Measurements from ENCODE around the gene CENPF. TPM values are rescaled to one million over a fixed set of nuclear protein-coding genes. Genes with fewer than 3 reads are reported as not detected.

CENPF gene
- total and polyA plus RNA-seq, 2 experiments from 2014 or later = 123 to 376 TPM

DNA sequence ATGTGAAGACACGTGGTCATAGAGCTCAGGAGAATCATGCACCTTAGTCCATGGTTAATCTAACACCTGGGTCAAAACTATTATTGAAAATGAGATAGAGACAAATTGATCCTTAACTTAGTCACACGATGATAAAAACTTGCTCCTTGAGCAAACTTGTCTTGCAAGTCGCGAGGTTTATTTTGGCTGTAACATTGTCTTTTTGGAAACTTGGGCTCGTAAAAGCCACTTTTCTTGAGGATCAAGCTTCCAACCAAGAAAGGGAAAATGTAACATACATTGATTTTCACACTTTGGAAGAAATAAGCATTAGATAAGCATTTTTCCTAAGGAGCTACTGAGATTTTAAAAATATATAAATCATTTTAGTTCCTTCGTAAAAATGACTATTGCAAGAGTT lies 19.9 kb upstream of the CENPF start:
- DNase-seq (ENCODE audit: low spot score) (no peak), ATAC-seq (no peak)
- no peaks in the 10 kb centered on the region for H3K27me3 ChIP-seq (ENCODE audit: insufficient read depth)
- no peaks in the 10 kb centered on the region for H3K9me2 ChIP-seq (ENCODE audit: insufficient read depth)
- no peaks in the 10 kb centered on the region for H3F3A ChIP-seq (replicated peaks; ENCODE audit: low read depth)
- Mint-ChIP-seq H3K27ac (no peak overlapping the region), H3K27me3 (ENCODE audit: insufficient read depth, low read depth, poor library complexity) (peaks cover 4% of the 10 kb centered on the region), H3K4me1 (peaks cover 16% of the 10 kb centered on the region), H3K9me3 (peaks cover under 1% of the 10 kb centered on the region; the same call in 1 of the 3 replicates), H3K36me3 (ENCODE audit: low read depth) (peaks cover 1% of the 10 kb centered on the region; the same call in 1 of the 3 replicates), H3K4me3 (no peak overlapping the region)
- no peaks in the 10 kb centered on the region for H4K20me1 ChIP-seq (replicated peaks; ENCODE audit: insufficient read depth)
- no peaks in the 10 kb centered on the region for H3K36me3 ChIP-seq (ENCODE audit: insufficient read depth)
- H3K79me2 ChIP-seq (replicated peaks; ENCODE audit: insufficient read depth) = no peaks in the 10 kb centered on the region
- no peak overlapping the region for H3K27ac ChIP-seq (ENCODE audit: low read depth)
- H3K4me1 ChIP-seq (ENCODE audit: insufficient read depth) = peaks cover 11% of the 10 kb centered on the region
- TF ChIP-seq, protein P1, sequence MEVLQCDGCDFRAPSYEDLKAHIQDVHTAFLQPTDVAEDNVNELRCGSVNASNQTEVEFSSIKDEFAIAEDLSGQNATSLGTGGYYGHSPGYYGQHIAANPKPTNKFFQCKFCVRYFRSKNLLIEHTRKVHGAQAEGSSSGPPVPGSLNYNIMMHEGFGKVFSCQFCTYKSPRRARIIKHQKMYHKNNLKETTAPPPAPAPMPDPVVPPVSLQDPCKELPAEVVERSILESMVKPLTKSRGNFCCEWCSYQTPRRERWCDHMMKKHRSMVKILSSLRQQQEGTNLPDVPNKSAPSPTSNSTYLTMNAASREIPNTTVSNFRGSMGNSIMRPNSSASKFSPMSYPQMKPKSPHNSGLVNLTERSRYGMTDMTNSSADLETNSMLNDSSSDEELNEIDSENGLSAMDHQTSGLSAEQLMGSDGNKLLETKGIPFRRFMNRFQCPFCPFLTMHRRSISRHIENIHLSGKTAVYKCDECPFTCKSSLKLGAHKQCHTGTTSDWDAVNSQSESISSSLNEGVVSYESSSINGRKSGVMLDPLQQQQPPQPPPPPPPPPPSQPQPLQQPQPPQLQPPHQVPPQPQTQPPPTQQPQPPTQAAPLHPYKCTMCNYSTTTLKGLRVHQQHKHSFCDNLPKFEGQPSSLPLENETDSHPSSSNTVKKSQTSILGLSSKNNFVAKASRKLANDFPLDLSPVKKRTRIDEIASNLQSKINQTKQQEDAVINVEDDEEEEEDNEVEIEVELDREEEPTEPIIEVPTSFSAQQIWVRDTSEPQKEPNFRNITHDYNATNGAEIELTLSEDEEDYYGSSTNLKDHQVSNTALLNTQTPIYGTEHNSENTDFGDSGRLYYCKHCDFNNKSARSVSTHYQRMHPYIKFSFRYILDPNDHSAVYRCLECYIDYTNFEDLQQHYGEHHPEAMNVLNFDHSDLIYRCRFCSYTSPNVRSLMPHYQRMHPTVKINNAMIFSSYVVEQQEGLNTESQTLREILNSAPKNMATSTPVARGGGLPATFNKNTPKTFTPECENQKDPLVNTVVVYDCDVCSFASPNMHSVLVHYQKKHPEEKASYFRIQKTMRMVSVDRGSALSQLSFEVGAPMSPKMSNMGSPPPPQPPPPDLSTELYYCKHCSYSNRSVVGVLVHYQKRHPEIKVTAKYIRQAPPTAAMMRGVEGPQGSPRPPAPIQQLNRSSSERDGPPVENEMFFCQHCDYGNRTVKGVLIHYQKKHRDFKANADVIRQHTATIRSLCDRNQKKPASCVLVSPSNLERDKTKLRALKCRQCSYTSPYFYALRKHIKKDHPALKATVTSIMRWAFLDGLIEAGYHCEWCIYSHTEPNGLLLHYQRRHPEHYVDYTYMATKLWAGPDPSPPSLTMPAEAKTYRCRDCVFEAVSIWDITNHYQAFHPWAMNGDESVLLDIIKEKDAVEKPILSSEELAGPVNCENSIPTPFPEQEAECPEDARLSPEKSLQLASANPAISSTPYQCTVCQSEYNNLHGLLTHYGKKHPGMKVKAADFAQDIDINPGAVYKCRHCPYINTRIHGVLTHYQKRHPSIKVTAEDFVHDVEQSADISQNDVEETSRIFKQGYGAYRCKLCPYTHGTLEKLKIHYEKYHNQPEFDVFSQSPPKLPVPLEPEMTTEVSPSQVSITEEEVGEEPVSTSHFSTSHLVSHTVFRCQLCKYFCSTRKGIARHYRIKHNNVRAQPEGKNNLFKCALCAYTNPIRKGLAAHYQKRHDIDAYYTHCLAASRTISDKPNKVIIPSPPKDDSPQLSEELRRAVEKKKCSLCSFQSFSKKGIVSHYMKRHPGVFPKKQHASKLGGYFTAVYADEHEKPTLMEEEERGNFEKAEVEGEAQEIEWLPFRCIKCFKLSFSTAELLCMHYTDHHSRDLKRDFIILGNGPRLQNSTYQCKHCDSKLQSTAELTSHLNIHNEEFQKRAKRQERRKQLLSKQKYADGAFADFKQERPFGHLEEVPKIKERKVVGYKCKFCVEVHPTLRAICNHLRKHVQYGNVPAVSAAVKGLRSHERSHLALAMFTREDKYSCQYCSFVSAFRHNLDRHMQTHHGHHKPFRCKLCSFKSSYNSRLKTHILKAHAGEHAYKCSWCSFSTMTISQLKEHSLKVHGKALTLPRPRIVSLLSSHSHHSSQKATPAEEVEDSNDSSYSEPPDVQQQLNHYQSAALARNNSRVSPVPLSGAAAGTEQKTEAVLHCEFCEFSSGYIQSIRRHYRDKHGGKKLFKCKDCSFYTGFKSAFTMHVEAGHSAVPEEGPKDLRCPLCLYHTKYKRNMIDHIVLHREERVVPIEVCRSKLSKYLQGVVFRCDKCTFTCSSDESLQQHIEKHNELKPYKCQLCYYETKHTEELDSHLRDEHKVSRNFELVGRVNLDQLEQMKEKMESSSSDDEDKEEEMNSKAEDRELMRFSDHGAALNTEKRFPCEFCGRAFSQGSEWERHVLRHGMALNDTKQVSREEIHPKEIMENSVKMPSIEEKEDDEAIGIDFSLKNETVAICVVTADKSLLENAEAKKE (CRISPR knock-in tag; IDR thresholded peaks at IDR 0.05) = no peak
- TF ChIP-seq EZH2 (IDR thresholded peaks at IDR 0.05; ENCODE audit: low read depth, unreplicated experiment) (no peak), EZH2phosphoT487 (IDR thresholded peaks at IDR 0.05; ENCODE audit: unreplicated experiment) (no peak), JUNB (IDR thresholded peaks at IDR 0.05; ENCODE audit: unreplicated experiment) (no peak), CREB1 (CRISPR knock-in tag; IDR thresholded peaks at IDR 0.05; ENCODE audit: low read depth) (no peak), STAT1 (IDR thresholded peaks at IDR 0.05; ENCODE audit: unreplicated experiment) (no peak), POLR2AphosphoS5 (IDR thresholded peaks at IDR 0.05; ENCODE audit: low read depth) (no peak), NANOG (IDR thresholded peaks at IDR 0.05; ENCODE audit: borderline replicate concordance) (no peak), ZNF114 (CRISPR knock-in tag; IDR thresholded peaks at IDR 0.05) (no peak), ZNF331 (CRISPR knock-in tag; IDR thresholded peaks at IDR 0.05; ENCODE audit: low read depth) (no peak)
- TF ChIP-seq, protein P2, sequence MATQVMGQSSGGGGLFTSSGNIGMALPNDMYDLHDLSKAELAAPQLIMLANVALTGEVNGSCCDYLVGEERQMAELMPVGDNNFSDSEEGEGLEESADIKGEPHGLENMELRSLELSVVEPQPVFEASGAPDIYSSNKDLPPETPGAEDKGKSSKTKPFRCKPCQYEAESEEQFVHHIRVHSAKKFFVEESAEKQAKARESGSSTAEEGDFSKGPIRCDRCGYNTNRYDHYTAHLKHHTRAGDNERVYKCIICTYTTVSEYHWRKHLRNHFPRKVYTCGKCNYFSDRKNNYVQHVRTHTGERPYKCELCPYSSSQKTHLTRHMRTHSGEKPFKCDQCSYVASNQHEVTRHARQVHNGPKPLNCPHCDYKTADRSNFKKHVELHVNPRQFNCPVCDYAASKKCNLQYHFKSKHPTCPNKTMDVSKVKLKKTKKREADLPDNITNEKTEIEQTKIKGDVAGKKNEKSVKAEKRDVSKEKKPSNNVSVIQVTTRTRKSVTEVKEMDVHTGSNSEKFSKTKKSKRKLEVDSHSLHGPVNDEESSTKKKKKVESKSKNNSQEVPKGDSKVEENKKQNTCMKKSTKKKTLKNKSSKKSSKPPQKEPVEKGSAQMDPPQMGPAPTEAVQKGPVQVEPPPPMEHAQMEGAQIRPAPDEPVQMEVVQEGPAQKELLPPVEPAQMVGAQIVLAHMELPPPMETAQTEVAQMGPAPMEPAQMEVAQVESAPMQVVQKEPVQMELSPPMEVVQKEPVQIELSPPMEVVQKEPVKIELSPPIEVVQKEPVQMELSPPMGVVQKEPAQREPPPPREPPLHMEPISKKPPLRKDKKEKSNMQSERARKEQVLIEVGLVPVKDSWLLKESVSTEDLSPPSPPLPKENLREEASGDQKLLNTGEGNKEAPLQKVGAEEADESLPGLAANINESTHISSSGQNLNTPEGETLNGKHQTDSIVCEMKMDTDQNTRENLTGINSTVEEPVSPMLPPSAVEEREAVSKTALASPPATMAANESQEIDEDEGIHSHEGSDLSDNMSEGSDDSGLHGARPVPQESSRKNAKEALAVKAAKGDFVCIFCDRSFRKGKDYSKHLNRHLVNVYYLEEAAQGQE (IDR thresholded peaks at IDR 0.05; ENCODE audit: unreplicated experiment) = no peak
- TF ChIP-seq, protein P3, sequence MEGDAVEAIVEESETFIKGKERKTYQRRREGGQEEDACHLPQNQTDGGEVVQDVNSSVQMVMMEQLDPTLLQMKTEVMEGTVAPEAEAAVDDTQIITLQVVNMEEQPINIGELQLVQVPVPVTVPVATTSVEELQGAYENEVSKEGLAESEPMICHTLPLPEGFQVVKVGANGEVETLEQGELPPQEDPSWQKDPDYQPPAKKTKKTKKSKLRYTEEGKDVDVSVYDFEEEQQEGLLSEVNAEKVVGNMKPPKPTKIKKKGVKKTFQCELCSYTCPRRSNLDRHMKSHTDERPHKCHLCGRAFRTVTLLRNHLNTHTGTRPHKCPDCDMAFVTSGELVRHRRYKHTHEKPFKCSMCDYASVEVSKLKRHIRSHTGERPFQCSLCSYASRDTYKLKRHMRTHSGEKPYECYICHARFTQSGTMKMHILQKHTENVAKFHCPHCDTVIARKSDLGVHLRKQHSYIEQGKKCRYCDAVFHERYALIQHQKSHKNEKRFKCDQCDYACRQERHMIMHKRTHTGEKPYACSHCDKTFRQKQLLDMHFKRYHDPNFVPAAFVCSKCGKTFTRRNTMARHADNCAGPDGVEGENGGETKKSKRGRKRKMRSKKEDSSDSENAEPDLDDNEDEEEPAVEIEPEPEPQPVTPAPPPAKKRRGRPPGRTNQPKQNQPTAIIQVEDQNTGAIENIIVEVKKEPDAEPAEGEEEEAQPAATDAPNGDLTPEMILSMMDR (conservative IDR thresholded peaks at IDR 0.05; ENCODE audit: low read depth in 2 of 2) = no peak
- TF ChIP-seq, protein P4, sequence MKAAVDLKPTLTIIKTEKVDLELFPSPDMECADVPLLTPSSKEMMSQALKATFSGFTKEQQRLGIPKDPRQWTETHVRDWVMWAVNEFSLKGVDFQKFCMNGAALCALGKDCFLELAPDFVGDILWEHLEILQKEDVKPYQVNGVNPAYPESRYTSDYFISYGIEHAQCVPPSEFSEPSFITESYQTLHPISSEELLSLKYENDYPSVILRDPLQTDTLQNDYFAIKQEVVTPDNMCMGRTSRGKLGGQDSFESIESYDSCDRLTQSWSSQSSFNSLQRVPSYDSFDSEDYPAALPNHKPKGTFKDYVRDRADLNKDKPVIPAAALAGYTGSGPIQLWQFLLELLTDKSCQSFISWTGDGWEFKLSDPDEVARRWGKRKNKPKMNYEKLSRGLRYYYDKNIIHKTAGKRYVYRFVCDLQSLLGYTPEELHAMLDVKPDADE (IDR thresholded peaks at IDR 0.05) = no peak
- no peak overlapping the region for H3K4me3 ChIP-seq
- no peak overlapping the region for H3K4me2 ChIP-seq
- no peak overlapping the region for H2AFZ ChIP-seq

Measured in GM23338 (cell line).